GM18499 (cell line): ENCODE data around the gene TPST1.
"Not testable (repeated sequence)": the region's sequence is repeated elsewhere in the genome, so short reads cannot be mapped to it uniquely, and the experiment has no call there.

Source experiments
- ATAC-seq: cut with Tn5 transposase; IDR thresholded peaks from one replicate; pipeline ENCODE4 v1.9.1; 2021; ENCODE audit warnings: moderate number of reproducible peaks; ENCODE audit not compliant: insufficient read depth, unreplicated experiment

Gene TPST1

DNA sequence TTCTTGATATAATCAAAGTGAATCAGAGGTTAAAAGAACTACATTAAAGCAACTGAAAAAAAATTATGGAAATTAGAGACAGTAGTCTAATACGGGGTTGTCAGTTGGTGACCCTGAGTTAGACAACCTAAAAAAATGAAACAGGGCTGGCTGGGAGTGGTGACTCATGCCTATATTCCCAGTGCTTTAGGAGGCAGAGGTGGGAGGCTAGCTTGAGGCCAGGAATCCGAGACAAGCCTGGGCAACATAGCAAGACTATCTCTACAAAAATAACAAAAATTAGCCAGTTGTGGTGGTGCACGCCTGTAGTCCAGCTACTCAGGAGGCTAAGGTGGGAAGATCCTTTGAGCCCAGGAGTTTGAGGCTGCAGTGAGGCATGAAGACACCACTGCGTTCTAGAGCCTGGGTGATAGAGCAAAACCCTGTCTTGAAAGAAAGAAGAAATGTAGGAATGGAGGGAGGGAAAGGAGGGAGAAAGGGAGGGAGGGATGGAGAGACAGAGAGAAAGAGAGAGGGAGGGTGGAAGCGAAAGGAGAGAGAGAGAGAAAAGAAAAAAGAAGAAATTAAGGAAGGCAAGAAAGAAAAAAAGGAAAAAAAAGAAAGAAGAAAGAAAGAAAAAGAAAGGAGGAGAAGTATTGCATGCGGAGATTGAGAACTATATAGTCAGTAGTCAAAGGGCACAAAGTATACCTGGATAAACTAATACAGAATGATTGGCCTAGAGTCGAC, 166.1 kb downstream of the TPST1 start:
- no peak for ATAC-seq

DNA sequence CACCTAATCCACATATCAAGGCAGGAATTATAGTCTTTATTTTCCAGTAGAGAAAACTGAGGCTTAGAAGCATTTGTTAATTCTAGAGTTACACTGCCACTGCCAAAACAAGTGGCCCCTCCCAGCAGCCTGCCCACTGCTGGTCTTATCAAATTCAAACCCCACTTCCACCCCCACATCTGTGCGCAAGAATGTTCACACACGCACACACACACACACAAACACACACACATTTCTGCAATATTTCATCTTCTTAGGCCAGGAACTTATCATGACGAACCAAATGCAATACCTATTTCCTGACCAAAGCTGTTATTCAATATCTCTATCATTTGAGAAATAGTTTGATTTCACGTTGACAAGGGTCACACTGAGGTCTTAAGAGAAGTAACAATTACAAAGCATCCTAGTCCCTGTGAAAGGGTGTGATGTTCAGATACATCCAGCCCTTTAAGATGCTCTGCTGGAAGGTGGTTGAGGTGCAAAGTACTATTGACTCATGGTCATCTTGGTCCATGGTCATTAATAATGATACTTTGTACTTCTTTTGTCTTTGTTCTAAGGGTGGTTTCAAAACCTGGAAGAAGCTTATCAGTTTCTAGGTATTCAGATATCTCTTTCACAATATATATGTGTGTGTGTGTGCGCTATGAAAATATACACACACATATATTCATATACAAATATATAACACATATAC, 169.2 kb downstream of the TPST1 start:
- ATAC-seq: not testable (repeated sequence)

DNA sequence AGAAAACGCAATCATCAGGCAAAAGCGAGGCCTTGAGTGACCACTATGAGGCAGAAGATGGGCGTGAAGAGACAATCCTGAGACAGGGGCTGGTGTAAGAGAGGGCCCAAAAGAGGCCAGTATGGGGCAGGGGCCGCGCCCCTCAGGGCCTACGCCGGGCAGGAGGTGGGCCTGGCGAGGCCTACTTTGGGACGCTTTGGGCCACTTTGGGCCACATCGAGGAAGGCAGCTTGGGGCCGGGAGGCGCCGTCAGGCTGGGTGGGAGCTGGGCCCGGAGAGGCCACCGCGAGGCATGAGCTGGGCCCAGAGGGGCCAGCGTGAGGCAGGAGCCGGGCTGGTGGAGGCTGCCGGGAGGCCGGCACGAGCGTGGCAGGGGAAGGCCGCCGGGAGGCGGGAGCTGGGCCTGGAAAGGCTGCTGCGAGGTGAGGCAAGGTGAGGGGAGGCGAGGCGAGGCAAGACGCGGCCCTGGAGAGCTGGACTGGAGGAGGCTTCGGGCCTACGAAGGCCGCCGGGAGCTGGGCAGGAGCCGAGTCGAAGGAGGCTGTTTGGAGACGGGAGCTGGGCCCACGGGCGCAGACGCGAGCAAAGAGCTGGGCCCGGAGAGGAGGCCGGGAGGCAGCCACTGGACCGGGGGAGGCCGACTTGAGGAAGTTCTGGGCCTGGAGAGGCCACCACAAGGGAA, 171.3 kb downstream of the TPST1 start:
- ATAC-seq: no peak

DNA sequence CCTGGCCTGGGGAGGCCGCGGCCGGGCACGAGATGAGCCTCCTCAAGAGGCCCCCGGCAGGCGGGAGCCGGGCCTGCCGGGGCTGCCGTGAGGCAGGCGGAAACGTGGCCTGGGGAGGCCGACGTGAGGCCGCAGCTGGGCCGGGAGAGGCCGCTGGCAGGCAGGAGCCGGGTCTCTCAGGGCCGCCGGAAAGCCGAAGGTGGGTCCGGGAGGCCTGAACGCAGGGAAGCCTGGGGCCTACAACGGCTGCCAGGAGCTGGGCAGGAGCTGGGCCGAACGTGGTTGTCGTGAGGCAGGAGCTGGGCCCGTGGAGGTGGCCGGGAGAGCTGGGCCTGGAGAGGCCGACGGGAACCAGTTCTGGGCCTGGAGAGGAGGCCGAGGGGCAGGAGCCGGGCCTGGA, 171.9 kb downstream of the TPST1 start:
- ATAC-seq: no peak

DNA sequence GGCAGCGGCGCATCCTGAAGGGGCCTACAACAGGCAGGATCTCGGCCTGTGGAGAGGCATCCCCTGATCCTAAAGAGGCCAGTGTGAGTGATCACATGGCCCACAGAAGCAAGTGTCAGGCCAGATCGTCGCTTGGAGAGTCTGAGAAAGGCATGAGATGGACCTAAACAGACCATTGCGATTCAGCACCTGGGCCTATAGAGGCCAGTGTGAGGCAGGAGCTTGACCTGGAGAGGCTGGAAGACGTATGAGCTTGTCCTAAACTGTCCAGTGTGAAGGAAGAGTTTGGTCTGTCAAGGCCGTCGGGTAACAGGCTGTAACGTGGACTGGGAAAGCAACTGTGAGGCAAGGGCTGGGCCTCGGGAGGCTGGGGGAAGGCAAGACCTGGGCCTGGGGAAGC, 172.6 kb downstream of the TPST1 start:
- no peak for ATAC-seq

DNA sequence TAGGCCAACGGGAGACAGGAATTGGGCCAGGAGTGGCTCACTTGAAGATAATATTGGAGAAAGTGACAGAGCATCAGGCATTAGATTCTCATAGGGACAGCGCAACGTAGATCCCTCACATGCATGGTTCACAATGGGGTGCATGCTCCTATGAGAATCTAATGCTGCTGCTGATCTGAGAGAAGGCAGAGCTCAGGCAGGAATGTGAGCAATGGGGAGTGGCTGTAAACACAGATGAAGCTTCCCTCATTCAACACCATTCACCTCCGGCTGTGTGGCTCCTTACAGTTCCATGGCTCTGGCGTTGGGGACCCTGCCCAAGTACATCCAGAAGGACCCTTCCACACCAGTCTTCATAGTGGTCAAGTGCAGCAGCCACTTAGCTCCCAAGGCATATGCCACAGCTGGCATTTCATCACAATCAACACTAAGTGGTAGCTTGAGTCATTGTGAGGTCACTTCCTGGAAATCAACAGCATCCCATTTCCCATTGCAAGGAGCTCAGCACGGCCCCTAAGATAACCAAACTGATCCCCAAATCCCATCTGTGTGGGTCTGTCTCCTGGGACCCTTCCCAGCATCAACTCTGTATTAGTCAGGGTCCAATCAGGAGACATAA, 174.5 kb downstream of the TPST1 start:
- no peak for ATAC-seq

DNA sequence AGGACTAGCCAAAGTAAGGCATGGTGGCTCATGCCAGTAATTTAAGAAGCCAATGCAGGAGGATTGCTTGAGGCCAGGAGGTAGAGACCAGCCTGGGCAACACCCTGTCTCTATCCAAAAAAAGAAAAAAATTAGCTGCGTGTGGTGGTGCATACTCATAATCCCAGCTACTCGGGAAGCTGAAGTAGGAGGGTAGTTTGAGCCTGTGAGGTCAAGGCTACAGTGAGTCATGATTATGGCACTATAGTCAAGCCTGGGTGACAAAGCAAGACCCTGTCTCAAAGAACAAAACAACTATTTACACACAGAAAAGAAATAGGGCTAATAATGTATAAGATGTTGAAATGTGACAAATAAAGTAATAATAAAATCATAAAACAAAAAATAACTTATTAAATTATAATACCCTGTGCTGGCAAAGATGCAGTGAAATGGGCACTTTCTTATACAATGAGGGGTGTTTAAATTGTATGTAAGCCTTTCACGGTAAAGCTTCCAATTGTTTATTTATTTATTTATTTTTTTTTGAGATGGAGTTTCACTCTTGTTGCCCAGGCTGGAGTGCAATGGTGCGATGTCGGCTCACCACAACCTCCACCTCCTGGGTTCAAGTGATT, 175.2 kb downstream of the TPST1 start:
- ATAC-seq: no peak

DNA sequence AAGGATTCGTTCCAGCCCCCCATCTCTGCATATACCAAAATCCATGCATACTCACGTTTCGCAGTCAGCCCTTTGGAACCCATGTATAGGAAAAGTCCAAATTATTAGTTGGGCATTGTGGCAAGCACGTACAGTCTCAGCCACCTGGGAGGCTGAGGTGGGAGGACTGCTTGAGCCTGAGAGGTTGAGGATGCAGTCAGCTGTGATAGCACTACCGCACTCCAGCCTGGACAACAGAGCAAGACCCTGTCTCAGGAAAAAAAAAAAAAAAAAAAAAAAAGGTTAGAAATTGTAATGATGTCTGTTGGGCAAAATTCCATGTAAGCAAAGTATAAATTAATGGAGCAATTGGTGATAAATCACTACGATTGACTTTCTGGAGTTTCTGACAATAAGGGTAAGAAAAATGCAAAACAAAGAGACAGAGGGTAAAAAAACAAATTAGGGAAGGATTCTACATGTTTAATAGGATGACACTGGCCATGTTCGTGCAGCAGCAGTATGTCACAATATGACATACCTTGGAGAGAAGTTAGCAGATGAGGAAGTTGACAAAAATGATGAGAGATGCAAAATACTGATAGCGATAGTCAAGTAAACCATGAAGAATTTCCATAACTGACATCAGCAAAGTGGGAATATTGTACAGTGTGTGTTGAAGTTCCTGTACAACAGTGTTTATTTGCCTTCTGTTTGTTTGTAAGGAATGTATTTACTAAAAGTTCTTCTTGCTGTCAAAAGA, 177.2 kb downstream of the TPST1 start:
- ATAC-seq: not testable (repeated sequence)

DNA sequence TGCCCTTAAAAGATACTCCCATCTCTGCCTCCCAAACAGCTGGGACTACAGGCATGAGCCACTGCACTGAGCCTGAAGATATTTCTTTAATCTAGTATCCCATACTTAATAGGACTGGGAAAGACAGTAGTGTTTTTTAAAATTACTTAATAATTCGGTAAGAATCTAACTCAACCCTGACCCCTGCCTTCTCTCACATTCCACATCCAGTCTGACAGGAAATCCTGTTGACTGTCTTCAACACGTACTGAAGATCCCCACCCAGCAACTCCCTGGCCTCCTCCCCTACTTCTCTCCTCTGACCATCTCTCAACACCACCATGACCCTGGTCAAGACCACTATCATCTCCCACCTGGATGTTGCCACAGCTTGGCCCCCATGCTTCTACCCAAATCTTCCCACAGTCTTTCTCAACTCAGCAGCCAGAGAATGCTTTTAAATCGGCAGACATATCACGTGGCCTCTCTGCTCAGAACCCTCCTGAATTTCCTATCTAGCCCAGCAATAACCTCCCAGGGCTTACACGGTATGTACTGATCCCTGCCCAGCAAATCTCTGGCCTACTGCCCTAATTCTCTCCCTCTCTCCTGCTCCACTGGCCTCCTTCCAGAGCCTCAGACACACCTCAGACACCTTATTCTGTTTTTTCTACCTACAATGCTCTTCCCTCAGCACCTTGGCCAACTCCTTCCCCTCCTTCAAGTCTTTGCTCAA, 180.2 kb downstream of the TPST1 start:
- ATAC-seq: not testable (repeated sequence)

DNA sequence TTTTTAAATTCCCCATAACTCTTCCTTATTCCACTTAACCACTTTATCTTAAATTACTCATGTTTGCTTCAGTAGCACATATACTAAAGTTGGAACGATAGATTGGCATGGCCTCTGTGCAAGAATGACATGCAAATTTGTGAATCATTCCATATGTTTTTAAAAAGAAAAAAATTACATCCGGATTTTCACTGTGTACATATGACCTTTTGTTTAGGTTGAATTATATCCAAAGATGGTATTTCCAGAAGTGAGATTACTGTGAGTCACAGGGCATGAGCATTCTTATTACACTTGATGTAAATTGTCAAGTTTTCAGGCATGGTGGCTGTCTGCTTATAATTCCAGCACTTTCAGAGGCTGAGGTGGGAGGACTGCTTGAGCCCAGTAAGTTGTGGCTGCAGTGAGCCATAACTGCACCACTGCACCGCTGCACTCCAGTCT, 190.0 kb downstream of the TPST1 start:
- ATAC-seq: not testable (repeated sequence)

DNA sequence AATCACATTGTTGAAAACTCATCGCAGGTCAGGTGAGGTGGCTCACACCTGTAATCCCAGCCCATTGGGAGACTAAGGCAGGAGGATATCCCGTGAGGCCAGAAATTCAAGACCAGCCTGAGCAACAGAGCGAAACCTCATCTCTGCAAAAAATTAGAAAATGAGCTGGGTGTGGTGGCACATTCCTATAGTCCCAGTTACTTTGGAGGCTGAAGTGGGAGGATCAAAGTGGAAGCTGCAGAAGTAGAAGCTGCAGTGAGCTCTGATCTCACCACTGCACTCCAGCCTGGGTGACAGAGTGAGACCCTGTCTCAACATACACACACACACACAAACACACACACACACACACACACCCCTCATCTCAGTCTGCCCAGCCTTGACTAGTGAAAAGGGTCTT, 190.9 kb downstream of the TPST1 start:
- not testable (repeated sequence) for ATAC-seq

DNA sequence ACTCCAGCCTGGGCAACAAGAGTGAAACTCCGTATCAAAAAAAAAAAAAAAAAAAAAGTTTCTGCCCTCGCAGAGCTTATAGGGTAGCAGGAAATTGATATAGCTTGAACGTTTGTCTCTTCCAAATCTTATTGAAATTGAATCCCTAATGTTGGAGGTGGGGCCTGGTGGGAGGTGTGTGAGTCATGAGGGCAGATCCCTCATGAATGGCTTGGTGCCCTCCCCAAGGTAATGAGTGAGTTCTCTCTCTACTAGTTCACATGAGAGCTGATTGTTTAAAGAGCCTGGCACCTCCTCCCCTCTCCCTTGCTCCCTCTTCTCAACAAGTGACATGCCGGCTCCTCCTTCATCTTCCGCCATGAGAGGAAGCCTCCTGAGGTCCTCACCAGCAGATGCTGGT, 193.7 kb downstream of the TPST1 start:
- not testable (repeated sequence) for ATAC-seq

DNA sequence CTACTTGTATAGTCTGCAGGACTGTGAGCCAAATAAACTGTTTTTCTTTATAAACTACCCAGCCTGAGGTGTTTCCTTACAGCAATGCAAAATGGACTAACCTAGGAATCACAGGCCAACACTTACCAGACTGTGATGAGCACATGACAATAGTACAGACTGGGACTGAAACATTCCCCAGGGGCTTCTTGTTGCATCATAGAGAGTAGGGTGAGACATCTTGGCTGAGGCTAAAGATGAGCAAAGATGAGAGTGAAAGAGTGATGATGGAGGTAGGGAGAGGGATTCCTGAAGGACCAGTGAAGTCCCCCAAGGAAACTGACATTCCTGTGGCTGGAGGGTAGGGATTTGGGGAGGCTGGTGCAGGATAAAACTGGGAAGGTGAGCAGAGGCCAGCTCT, 194.4 kb downstream of the TPST1 start:
- no peak for ATAC-seq

DNA sequence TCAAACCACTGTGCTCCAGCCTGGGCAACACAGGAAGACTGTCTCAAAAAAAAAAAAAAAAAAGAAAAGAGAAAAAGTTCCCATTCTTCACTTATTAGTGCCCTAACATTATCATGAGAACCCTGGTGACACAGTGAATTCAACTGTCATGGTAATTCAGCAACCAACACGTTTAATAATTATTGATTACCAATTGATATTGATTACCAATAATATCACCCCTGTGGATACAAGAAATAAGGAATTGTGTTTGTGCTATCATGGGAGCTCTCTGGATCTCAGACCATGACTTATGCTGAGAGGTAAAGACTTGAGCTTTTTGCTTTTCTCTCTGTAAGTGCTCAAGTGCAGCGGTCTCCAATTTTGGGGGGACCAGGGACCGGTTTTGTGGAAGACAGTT, 195.3 kb downstream of the TPST1 start:
- no peak for ATAC-seq

DNA sequence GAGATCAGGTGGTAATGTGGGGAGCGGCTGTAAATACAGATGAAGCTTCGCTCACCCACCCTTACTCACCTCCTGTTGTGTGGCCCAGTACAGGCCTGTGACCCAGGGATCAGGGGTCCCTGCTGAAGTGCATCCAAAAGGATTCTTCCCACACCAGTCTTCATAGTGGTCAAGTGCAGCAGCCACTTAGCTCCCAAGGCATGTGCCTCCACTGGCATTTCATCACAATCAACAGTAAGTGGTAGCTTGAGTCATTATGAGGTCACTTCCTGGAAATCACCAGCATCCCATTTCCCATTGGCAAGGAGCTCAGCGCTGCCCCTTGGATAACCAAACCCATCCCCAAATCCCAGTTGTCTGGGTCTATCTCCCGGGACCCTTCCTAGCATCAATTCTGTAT, 196.0 kb downstream of the TPST1 start:
- ATAC-seq: not testable (repeated sequence)

DNA sequence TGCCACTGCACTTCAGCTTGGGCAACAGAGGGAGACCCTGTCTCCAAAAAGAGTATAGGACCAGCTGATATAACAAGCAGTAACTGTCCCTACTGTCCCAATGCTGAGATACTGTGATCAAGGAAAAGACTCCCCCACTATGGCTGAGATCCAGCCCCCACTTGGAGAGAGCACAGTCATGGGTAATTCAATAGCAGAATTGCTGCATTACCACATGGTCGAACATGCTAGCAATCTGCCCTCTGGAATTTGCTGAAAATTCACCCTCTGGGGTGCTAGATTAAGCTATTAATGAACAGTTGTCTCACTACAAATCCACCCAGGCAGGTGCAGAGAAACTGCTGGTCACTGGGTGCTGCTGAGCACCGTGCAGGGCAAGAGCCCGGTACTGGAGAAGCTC, 196.8 kb downstream of the TPST1 start:
- not testable (repeated sequence) for ATAC-seq

DNA sequence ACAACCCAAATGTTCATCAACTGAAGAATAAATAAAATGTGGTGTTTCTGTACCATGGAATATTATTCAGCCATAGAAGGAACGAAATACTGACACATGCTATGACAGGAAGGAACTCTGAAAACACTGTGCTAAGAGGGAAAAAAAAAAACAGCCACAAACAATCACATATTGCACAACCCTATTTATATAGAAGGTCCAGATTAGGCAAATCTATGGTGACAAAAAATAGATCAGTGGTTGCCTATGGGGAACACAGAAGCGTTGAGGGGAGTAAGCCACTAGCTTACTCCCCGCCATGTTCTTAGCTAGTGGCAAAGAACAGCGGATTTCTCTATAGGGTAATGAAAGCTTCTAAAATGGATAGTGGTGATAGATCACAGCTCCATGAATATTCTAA, 198.4 kb downstream of the TPST1 start:
- no peak for ATAC-seq

DNA sequence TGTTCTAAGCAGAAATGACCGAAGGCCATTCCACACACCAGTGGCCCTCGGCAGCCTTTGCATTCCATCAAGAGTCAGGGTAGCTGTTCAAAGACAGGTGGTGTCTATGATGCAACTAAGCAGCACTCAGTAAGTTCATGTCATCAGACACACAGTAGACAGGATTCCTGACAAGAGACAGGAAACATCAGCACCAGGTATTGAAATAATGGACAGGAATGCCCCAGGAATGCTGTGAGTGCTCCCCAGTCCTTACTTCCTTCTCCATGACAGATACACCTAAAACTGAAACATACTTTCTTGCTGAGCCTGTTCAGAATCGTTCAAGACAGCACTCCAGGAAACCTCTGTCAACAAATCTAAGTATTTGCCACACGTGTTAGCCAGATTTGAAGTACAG, 204.4 kb downstream of the TPST1 start:
- no peak for ATAC-seq
